NCI-H345 treated with DMSO at 0.1 percent for 48 hours (cell line): ENCODE results near the gene ETFBKMT.
"Not testable (repeated sequence)": the region's sequence is repeated elsewhere in the genome, so short reads cannot be mapped to it uniquely, and the experiment has no call there.

ENCODE experiments used
- DNase-seq: peaks from one replicate; lab custom pipeline; 2025; ENCODE audit not compliant: unreplicated experiment; lab: John Stamatoyannopoulos, UW

ETFBKMT gene

GRCh38 chr12:31716998-31717397 is 57.5 kb downstream of the ETFBKMT start:
- DNase-seq: not testable (repeated sequence)

- not testable (repeated sequence) for DNase-seq
Observed at GRCh38 chr12:31718542-31719198, 59.2 kb downstream of the ETFBKMT start.

- no peak for DNase-seq
Observed at GRCh38 chr12:31722580-31722979, 63.1 kb downstream of the ETFBKMT start.
